ENCODE data around the gene NSUN2.

The NSUN2 gene

DNA sequence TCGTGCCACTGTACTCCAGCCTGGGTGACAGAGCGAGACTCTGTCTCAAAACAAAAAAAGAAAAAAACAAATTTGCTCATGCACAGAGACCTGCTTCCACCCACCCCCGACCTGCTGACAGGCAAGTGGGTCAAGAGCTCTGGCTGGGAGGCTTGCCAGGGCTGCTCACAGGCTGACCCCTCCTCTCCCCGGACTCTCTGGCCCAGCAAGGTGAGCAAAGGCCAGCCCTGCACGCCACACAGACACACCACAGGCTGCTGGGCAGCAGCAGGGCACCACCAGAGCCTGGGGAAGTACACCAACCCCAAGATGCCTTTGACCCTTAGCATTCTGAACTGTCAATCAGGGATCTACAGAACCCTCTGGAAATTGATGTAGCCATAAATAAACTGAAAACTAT, 29.2 kb downstream of the NSUN2 start:
- H3K18ac ChIP-seq (ENCODE audit: low read depth in 1 of 2, low read length in 2 of 2) = no peak overlapping the region
- 100% methylated on average over 3 of the region's 5 CpGs for WGBS
- no peak overlapping the region for H4K91ac ChIP-seq (ENCODE audit: low read length)
- no peak overlapping the region for H2BK12ac ChIP-seq (ENCODE audit: low read length in 2 of 2)
- no peak overlapping the region for H3K14ac ChIP-seq (ENCODE audit: low read length in 2 of 2)
- no peaks in the 10 kb centered on the region for H3K27me3 ChIP-seq (ENCODE audit: control insufficient read depth in 1 of 2, insufficient read depth in 1 of 2, low read length in 2 of 2)
- no peak overlapping the region for H3K9ac ChIP-seq (ENCODE audit: low read length)
- no peak overlapping the region for H2AFZ ChIP-seq (ENCODE audit: low read depth, low read length)
- no peak overlapping the region for H3K27ac ChIP-seq (ENCODE audit: low read length, poor library complexity, severe bottlenecking)
- no peak overlapping the region for H3K4me2 ChIP-seq (ENCODE audit: low read length, poor library complexity, severe bottlenecking)
- no peaks in the 10 kb centered on the region for H3K4me1 ChIP-seq (ENCODE audit: control insufficient read depth, insufficient read depth, low read depth, low read length)
- no peaks in the 10 kb centered on the region for H3K9me3 ChIP-seq (ENCODE audit: control insufficient read depth, low read length)
- no peak overlapping the region for H2BK5ac ChIP-seq (ENCODE audit: low read depth, low read length, poor library complexity, severe bottlenecking)
- H2BK15ac ChIP-seq (ENCODE audit: low read depth, poor library complexity, severe bottlenecking) = no peak overlapping the region
- H3K36me3 ChIP-seq (ENCODE audit: control insufficient read depth in 1 of 2, insufficient read depth in 2 of 2, low read depth in 1 of 2, low read length in 2 of 2) = peaks cover 67 to 96% of the 10 kb centered on the region in 2 experiments
- H2BK120ac ChIP-seq (ENCODE audit: low read depth, low read length) = no peak overlapping the region
- no peak overlapping the region for H2AK5ac ChIP-seq (ENCODE audit: low read length, severe bottlenecking)
- peaks cover 50% of the 10 kb centered on the region for H3K79me1 ChIP-seq (replicated peaks; ENCODE audit: low read length, poor library complexity, severe bottlenecking)
- H4K8ac ChIP-seq (ENCODE audit: low read length) = no peak overlapping the region
- no peak overlapping the region for H3K23ac ChIP-seq (ENCODE audit: low read length in 2 of 2)
- no peak for DNase-seq
- H3K4me3 ChIP-seq (ENCODE audit: insufficient read depth in 1 of 2, low read depth in 1 of 2, low read length in 2 of 2) = no peak overlapping the region
- H3K4ac ChIP-seq (ENCODE audit: low read depth in 1 of 2, low read length in 2 of 2) = no peak overlapping the region

DNA sequence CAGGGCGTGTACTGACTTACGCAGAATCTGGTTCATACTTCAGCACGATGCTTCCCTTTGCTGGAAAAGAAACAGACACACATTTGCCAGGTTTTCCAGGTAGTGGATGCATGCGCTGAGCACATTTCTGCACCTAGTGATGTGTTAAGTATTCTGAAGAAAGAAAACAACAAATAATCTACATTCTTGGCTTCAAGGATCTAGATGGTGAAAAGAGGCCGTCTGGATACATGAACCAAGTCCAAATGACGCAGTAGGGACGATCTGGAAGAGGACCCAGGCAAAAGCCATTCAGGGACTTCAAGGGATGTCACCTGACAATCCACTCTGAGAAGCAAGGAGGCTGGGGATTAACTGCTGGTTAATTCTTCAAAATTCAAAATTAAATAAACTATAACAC, 30.4 kb downstream of the NSUN2 start:
- 97% methylated on average over 6 of the region's 7 CpGs for WGBS
- Histone ChIP-seq H3K4me2 (ENCODE audit: low read length, poor library complexity, severe bottlenecking) (no peak overlapping the region), H3K4me3 (ENCODE audit: insufficient read depth in 1 of 2, low read depth in 1 of 2, low read length in 2 of 2) (no peak overlapping the region), H3K23ac (ENCODE audit: low read length in 2 of 2) (no peak overlapping the region), H3K9me3 (ENCODE audit: control insufficient read depth, low read length) (no peaks in the 10 kb centered on the region), H3K4me1 (ENCODE audit: control insufficient read depth, insufficient read depth, low read depth, low read length) (no peaks in the 10 kb centered on the region), H2BK120ac (ENCODE audit: low read depth, low read length) (no peak overlapping the region), H3K18ac (ENCODE audit: low read depth in 1 of 2, low read length in 2 of 2) (no peak overlapping the region), H3K27ac (ENCODE audit: low read length, poor library complexity, severe bottlenecking) (no peak overlapping the region), H3K27me3 (ENCODE audit: control insufficient read depth in 1 of 2, insufficient read depth in 1 of 2, low read length in 2 of 2) (no peaks in the 10 kb centered on the region), H3K9ac (ENCODE audit: low read length) (no peak overlapping the region), H2AFZ (ENCODE audit: low read depth, low read length) (no peak overlapping the region), H3K79me1 (replicated peaks; ENCODE audit: low read length, poor library complexity, severe bottlenecking) (peaks cover 43% of the 10 kb centered on the region), H2BK12ac (ENCODE audit: low read length in 2 of 2) (no peak overlapping the region), H3K36me3 (ENCODE audit: control insufficient read depth in 1 of 2, insufficient read depth in 2 of 2, low read depth in 1 of 2, low read length in 2 of 2) (peaks cover 67 to 96% of the 10 kb centered on the region in 2 experiments), H2BK15ac (ENCODE audit: low read depth, poor library complexity, severe bottlenecking) (no peak overlapping the region), H4K91ac (ENCODE audit: low read length) (no peak overlapping the region), H2AK5ac (ENCODE audit: low read length, severe bottlenecking) (no peak overlapping the region), H3K4ac (ENCODE audit: low read depth in 1 of 2, low read length in 2 of 2) (no peak overlapping the region), H2BK5ac (ENCODE audit: low read depth, low read length, poor library complexity, severe bottlenecking) (no peak overlapping the region), H3K14ac (ENCODE audit: low read length in 2 of 2) (no peak overlapping the region), H4K8ac (ENCODE audit: low read length) (no peak overlapping the region)
- DNase-seq = no peak

DNA sequence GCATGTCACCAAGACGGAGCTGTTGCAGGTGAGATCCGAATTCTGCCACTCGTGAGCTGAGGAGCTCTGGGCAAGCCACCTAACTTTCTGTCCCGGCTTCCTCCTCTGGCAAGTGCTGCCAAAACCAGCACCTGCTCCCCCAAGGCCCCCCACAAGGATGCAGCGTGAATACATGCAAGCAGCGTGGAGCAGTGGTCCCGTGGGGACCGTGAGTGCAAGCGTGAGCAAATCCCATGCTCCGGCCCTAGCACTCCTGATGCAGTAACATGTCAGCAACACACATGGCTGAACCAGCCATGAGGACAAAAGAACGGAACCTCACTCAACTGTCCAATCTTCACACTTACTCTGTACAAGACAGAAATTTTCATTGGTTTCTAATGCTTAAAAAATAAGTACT, 31.0 kb downstream of the NSUN2 start:
- peaks cover 65 to 96% of the 10 kb centered on the region in 2 experiments for H3K36me3 ChIP-seq (ENCODE audit: control insufficient read depth in 1 of 2, insufficient read depth in 2 of 2, low read depth in 1 of 2, low read length in 2 of 2)
- no peak overlapping the region for H4K8ac ChIP-seq (ENCODE audit: low read length)
- no peak overlapping the region for H2AK5ac ChIP-seq (ENCODE audit: low read length, severe bottlenecking)
- no peak overlapping the region for H3K14ac ChIP-seq (ENCODE audit: low read length in 2 of 2)
- H3K4me1 ChIP-seq (ENCODE audit: control insufficient read depth, insufficient read depth, low read depth, low read length) = no peaks in the 10 kb centered on the region
- no peak overlapping the region for H3K27ac ChIP-seq (ENCODE audit: low read length, poor library complexity, severe bottlenecking)
- H2BK5ac ChIP-seq (ENCODE audit: low read depth, low read length, poor library complexity, severe bottlenecking) = no peak overlapping the region
- H3K4me2 ChIP-seq (ENCODE audit: low read length, poor library complexity, severe bottlenecking) = no peak overlapping the region
- H3K4me3 ChIP-seq (ENCODE audit: insufficient read depth in 1 of 2, low read depth in 1 of 2, low read length in 2 of 2) = no peak overlapping the region
- H2BK15ac ChIP-seq (ENCODE audit: low read depth, poor library complexity, severe bottlenecking) = no peak overlapping the region
- no peaks in the 10 kb centered on the region for H3K9me3 ChIP-seq (ENCODE audit: control insufficient read depth, low read length)
- no peak overlapping the region for H2BK12ac ChIP-seq (ENCODE audit: low read length in 2 of 2)
- H3K79me1 ChIP-seq (replicated peaks; ENCODE audit: low read length, poor library complexity, severe bottlenecking) = peaks cover 40% of the 10 kb centered on the region
- DNase-seq = no peak
- no peak overlapping the region for H2BK120ac ChIP-seq (ENCODE audit: low read depth, low read length)
- H3K27me3 ChIP-seq (ENCODE audit: control insufficient read depth in 1 of 2, insufficient read depth in 1 of 2, low read length in 2 of 2) = no peaks in the 10 kb centered on the region
- H3K23ac ChIP-seq (ENCODE audit: low read length in 2 of 2) = no peak overlapping the region
- 98% methylated on average over 10 of the region's 11 CpGs for WGBS
- H3K4ac ChIP-seq (ENCODE audit: low read depth in 1 of 2, low read length in 2 of 2) = no peak overlapping the region
- H3K9ac ChIP-seq (ENCODE audit: low read length) = no peak overlapping the region
- no peak overlapping the region for H2AFZ ChIP-seq (ENCODE audit: low read depth, low read length)
- no peak overlapping the region for H4K91ac ChIP-seq (ENCODE audit: low read length)
- no peak overlapping the region for H3K18ac ChIP-seq (ENCODE audit: low read depth in 1 of 2, low read length in 2 of 2)

DNA sequence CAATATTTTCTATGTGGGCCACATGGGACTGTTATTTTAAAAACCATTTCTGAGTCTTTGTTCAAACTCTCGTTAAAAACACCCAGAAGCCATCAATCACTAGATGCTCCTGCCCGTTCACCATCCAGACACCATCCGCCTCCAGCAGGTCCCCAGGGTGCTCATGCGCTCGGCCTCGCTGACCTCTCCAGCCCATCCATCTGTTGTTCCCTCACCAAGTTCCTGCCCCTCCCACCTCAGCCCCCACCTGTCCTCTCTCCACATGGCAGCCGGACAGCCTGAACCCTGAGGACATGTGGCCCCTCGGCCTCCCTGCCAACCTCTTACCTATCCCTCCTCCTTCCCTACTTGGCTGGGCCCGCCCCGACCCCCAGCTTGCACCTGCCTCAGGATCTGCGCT, 31.6 kb downstream of the NSUN2 start:
- no peak overlapping the region for H3K18ac ChIP-seq (ENCODE audit: low read depth in 1 of 2, low read length in 2 of 2)
- no peak for DNase-seq
- no peak overlapping the region for H3K4ac ChIP-seq (ENCODE audit: low read depth in 1 of 2, low read length in 2 of 2)
- H3K27me3 ChIP-seq (ENCODE audit: control insufficient read depth in 1 of 2, insufficient read depth in 1 of 2, low read length in 2 of 2) = no peaks in the 10 kb centered on the region
- H3K9ac ChIP-seq (ENCODE audit: low read length) = no peak overlapping the region
- 93% methylated on average over 11 of the region's 11 CpGs for WGBS
- no peak overlapping the region for H2AK5ac ChIP-seq (ENCODE audit: low read length, severe bottlenecking)
- no peak overlapping the region for H3K14ac ChIP-seq (ENCODE audit: low read length in 2 of 2)
- H2BK120ac ChIP-seq (ENCODE audit: low read depth, low read length) = no peak overlapping the region
- no peak overlapping the region for H2AFZ ChIP-seq (ENCODE audit: low read depth, low read length)
- no peak overlapping the region for H2BK5ac ChIP-seq (ENCODE audit: low read depth, low read length, poor library complexity, severe bottlenecking)
- H3K4me3 ChIP-seq (ENCODE audit: insufficient read depth in 1 of 2, low read depth in 1 of 2, low read length in 2 of 2) = no peak overlapping the region
- H2BK15ac ChIP-seq (ENCODE audit: low read depth, poor library complexity, severe bottlenecking) = no peak overlapping the region
- H3K4me2 ChIP-seq (ENCODE audit: low read length, poor library complexity, severe bottlenecking) = no peak overlapping the region
- no peaks in the 10 kb centered on the region for H3K4me1 ChIP-seq (ENCODE audit: control insufficient read depth, insufficient read depth, low read depth, low read length)
- H3K79me1 ChIP-seq (replicated peaks; ENCODE audit: low read length, poor library complexity, severe bottlenecking) = peaks cover 40% of the 10 kb centered on the region
- no peak overlapping the region for H4K8ac ChIP-seq (ENCODE audit: low read length)
- H3K23ac ChIP-seq (ENCODE audit: low read length in 2 of 2) = no peak overlapping the region
- peak overlapping the region; percentile 10 for H4K91ac ChIP-seq (ENCODE audit: low read length)
- no peak overlapping the region for H2BK12ac ChIP-seq (ENCODE audit: low read length in 2 of 2)
- no peak overlapping the region for H3K27ac ChIP-seq (ENCODE audit: low read length, poor library complexity, severe bottlenecking)
- H3K36me3 ChIP-seq (ENCODE audit: control insufficient read depth in 1 of 2, insufficient read depth in 2 of 2, low read depth in 1 of 2, low read length in 2 of 2) = peaks cover 68 to 97% of the 10 kb centered on the region in 2 experiments
- H3K9me3 ChIP-seq (ENCODE audit: control insufficient read depth, low read length) = no peaks in the 10 kb centered on the region

All from mesenchymal stem cell (in vitro differentiated cells and primary cell).